Metanephros (tissue), 2 donors: ENCODE data around the gene PRTG. TPM values are rescaled to one million over a fixed set of nuclear protein-coding genes. Genes with fewer than 3 reads are reported as not detected.

Experiments used
- small RNA-seq: library from RNA; depleted of rRNA; stranded (forward); fragments of <200 nt; gene quantifications from one replicate; pipeline ENCODE3, GENCODE V24; 2014; ENCODE audit warnings: low replicate concordance
- total RNA-seq: library from RNA; depleted of rRNA; stranded (reverse); fragments of >200 nt; gene quantifications from one replicate; pipeline ENCODE4 v1.2.3, GENCODE V29; 2014

PRTG gene, protein sequence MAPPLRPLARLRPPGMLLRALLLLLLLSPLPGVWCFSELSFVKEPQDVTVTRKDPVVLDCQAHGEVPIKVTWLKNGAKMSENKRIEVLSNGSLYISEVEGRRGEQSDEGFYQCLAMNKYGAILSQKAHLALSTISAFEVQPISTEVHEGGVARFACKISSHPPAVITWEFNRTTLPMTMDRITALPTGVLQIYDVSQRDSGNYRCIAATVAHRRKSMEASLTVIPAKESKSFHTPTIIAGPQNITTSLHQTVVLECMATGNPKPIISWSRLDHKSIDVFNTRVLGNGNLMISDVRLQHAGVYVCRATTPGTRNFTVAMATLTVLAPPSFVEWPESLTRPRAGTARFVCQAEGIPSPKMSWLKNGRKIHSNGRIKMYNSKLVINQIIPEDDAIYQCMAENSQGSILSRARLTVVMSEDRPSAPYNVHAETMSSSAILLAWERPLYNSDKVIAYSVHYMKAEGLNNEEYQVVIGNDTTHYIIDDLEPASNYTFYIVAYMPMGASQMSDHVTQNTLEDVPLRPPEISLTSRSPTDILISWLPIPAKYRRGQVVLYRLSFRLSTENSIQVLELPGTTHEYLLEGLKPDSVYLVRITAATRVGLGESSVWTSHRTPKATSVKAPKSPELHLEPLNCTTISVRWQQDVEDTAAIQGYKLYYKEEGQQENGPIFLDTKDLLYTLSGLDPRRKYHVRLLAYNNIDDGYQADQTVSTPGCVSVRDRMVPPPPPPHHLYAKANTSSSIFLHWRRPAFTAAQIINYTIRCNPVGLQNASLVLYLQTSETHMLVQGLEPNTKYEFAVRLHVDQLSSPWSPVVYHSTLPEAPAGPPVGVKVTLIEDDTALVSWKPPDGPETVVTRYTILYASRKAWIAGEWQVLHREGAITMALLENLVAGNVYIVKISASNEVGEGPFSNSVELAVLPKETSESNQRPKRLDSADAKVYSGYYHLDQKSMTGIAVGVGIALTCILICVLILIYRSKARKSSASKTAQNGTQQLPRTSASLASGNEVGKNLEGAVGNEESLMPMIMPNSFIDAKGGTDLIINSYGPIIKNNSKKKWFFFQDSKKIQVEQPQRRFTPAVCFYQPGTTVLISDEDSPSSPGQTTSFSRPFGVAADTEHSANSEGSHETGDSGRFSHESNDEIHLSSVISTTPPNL
- total RNA-seq, result 26.0 TPM

DNA sequence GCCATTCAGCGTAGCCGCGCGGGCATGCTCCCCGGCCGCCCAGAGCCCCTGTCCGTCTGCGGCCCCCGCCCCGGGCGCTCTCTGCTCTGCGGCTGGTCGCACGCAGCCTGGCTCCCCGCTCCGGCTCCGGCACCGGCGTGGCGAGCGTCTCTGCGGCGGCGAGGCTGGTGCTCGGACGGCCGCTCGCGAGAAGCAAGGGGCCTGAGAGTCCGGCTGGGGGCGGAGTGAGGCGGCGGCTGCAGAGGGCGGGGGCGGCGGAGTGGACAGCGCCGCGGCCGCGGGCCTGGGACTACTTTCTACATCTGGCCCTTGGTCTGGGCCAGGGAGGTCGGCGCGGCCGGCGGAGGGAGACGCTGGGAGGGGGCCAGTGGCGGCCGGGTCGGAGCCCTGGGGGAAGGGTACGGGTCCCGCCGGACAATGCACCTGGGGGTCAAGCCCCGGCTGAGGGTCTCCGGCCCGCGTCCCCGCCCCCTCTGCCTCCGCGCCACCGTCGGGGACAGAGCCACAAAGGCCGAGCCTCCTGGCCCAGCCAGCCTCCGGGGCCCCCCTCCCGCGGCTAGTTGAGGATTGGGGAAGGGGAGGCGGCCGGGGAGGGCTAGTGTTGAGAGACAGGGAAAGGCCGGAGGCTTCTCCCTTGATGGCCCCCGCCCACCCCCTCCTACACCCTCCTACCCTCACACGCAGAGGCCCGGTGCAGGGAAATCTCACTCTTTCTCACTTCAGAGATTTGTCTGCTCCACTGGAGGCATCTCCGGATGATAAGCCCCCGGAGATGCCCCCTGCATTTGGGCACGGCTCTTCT is at the start of gene PRTG:
PRTG (minus strand) TSS at position 226 of the 802 bp plus-strand sequence; CDS start at position 5, 221 bp downstream.

DNA sequence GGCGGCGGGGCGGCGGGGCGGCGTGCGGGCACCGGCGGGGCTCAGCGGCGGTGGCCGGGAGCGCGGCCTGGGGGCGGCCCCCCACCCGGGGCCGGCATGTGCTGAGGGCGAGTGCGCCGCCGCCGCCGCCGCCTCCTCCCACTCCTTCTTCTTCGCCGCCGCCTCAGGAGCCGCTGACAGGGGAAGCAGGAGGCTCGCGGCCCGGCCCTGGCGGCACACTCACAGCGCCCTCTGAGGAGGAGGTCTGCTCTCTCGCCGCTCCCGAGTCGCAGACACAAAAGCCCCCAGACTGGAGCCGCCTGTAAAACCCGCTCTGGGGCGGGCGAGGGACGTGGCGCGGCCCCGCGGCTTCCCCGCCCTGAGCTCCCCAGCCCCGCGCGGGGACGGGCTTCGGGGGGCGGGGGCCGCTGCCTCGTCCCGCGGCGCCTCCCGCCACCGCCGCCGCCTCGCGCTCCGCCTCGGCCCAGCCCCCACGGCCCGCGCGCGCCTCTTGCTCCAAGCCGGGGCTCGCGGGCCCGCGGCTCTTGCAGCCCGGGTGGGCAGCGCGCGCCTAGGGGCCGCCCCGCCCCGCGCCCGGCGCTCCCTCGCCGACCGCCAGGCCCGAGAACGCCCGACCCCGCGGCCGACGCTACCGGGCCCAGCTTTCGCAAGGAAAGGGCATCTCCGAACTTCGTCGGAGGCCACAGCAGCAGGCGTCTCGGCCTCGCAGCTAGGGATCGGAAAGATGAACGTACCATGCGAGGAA is 154.7 kb downstream of the PRTG start, which contains the start of gene PYGO1:
PYGO1 (minus strand) TSS at position 276 of the 745 bp plus-strand sequence. CDS start 462 bp downstream, outside the sequence.

Small RNA genes lying within 50 kb of the gene (small RNA-seq; reads per million reads assigned to genes)
- not detected for gene AC009997.1

Other genes with a start within 250 kb of the PRTG start
- gene DNAAF4, start 234.9 kb downstream of the PRTG start, total RNA-seq, result 9.0 TPM
- 13.1 TPM for gene PYGO1, start 154.8 kb downstream of the PRTG start, total RNA-seq